HG03103 (cell line): ENCODE measurements around the gene C2orf68.
"Not testable (repeated sequence)": the region's sequence is repeated elsewhere in the genome, so short reads cannot be mapped to it uniquely, and the experiment has no call there.

Experiments used
- ATAC-seq: cut with Tn5 transposase; IDR thresholded peaks from one replicate; pipeline ENCODE4 v1.9.1; 2021; ENCODE audit warnings: low read depth; ENCODE audit not compliant: unreplicated experiment

The C2orf68 gene

GRCh38 chr2:85635011-85635410, 23.1 kb upstream of the C2orf68 start:
- ATAC-seq, result no peak

GRCh38 chr2:85631316-85631715, 19.4 kb upstream of the C2orf68 start:
- no peak for ATAC-seq

- no peak for ATAC-seq
These were observed 16.8 kb upstream of the C2orf68 start for GRCh38 chr2:85628658-85629057.

GRCh38 chr2:85623991-85624390, 12.1 kb upstream of the C2orf68 start:
- ATAC-seq, result no peak

- ATAC-seq, result no peak
These were observed 9.5 kb upstream of the C2orf68 start for GRCh38 chr2:85621338-85621737.

GRCh38 chr2:85619617-85620016, 7.8 kb upstream of the C2orf68 start:
- ATAC-seq, result no peak

GRCh38 chr2:85617723-85618122, 5.9 kb upstream of the C2orf68 start:
- not testable (repeated sequence) for ATAC-seq

GRCh38 chr2:85615413-85615728, 3.5 kb upstream of the C2orf68 start:
- no peak for ATAC-seq

- not testable (repeated sequence) for ATAC-seq
These were observed 2.9 kb upstream of the C2orf68 start for GRCh38 chr2:85614757-85615156.

- no peak for ATAC-seq
These were observed 2.0 kb upstream of the C2orf68 start for GRCh38 chr2:85613717-85614515.

GRCh38 chr2:85611217-85611704, 605 bp downstream of the C2orf68 start:
- no peak for ATAC-seq

GRCh38 chr2:85607268-85608215, 4.3 kb downstream of the C2orf68 start:
- ATAC-seq, result no peak

GRCh38 chr2:85606116-85606455, 5.8 kb downstream of the C2orf68 start:
- ATAC-seq, result no peak

GRCh38 chr2:85605406-85606115, 6.3 kb downstream of the C2orf68 start:
- no peak for ATAC-seq

- ATAC-seq, result no peak
These were observed 7.1 kb downstream of the C2orf68 start for GRCh38 chr2:85604568-85605339.

- ATAC-seq, result not testable (repeated sequence)
These were observed 7.8 kb downstream of the C2orf68 start for GRCh38 chr2:85604133-85604444.

GRCh38 chr2:85602476-85603234, 9.2 kb downstream of the C2orf68 start, which contains the start of gene TMEM150A:
TMEM150A (minus strand) TSS chr2:85602698; CDS start chr2:85601948, 750 bp downstream.
- peak; percentile 94 for ATAC-seq

- peak; percentile 34 for ATAC-seq
These were observed 9.9 kb downstream of the C2orf68 start for GRCh38 chr2:85601771-85602475.
